Astrocyte (in vitro differentiated cells and primary cell): ENCODE results near the gene TMEM132C. TPM values are rescaled to one million over a fixed set of nuclear protein-coding genes. Genes with fewer than 3 reads are reported as not detected.

Source experiments
- DNase-seq: peaks from one replicate; pipeline ENCODE4 v3.0.0-alpha.2; 2010; ENCODE audit warnings: low read depth
- FAIRE-seq: peaks from 2 replicates; lab custom pipeline; 2011; peaks lifted over from hg19 to GRCh38; lab: Jason Lieb, UNC
- H2AFZ ChIP-seq: 2 replicates; pipeline ENCODE4 v1.6.0; 2012; ENCODE audit warnings: low read depth, low read length, inconsistent platforms
- H3K27ac ChIP-seq: 2 replicates; pipeline ENCODE4 v1.5.1; 2011; ENCODE audit warnings: low read depth, low read length, inconsistent platforms
- H3K27me3 ChIP-seq: 2 replicates; pipeline ENCODE4 v1.6.0; 2011; ENCODE audit warnings: low read length, inconsistent platforms; ENCODE audit not compliant: insufficient read depth
- H3K36me3 ChIP-seq: 2 replicates; pipeline ENCODE4 v1.5.1; 2011; ENCODE audit warnings: low read length, inconsistent platforms; ENCODE audit not compliant: insufficient read depth
- H3K4me1 ChIP-seq: 2 replicates; pipeline ENCODE4 v1.5.1; 2011; ENCODE audit warnings: low read length, inconsistent platforms; ENCODE audit not compliant: insufficient read depth
- H3K4me2 ChIP-seq: 2 replicates; pipeline ENCODE4 v1.6.0; 2012; ENCODE audit warnings: low read length, inconsistent platforms
- H3K4me3 ChIP-seq: 2 replicates; pipeline ENCODE4 v1.5.1; 2011; ENCODE audit warnings: low read depth, mild to moderate bottlenecking, low read length, inconsistent platforms; ENCODE audit not compliant: insufficient read depth
- H3K79me2 ChIP-seq: 2 replicates; pipeline ENCODE4 v1.6.0; 2012; ENCODE audit warnings: mild to moderate bottlenecking, low read length, inconsistent platforms; ENCODE audit not compliant: insufficient read depth
- H3K9ac ChIP-seq: 2 replicates; pipeline ENCODE4 v1.6.0; 2012; ENCODE audit warnings: mild to moderate bottlenecking, low read length, inconsistent platforms
- H3K9me3 ChIP-seq: 2 replicates; pipeline ENCODE4 v1.5.1; 2012; ENCODE audit warnings: low read depth, mild to moderate bottlenecking, low read length, inconsistent platforms; ENCODE audit not compliant: insufficient read depth
- H4K20me1 ChIP-seq: 2 replicates; pipeline ENCODE4 v1.6.0; 2012; ENCODE audit warnings: low read length, inconsistent platforms; ENCODE audit not compliant: insufficient read depth
- H3K27ac Mint-ChIP-seq: one replicate; pipeline ENCODE4 v1.8.0; 2021; ENCODE audit warnings: mild to moderate bottlenecking, mixed read lengths; ENCODE audit not compliant: unreplicated experiment
- H3K27me3 Mint-ChIP-seq: one replicate; pipeline ENCODE4 v1.8.0; 2021; ENCODE audit warnings: low read depth, mixed read lengths; ENCODE audit not compliant: unreplicated experiment
- H3K36me3 Mint-ChIP-seq: one replicate; pipeline ENCODE4 v1.8.0; 2021; ENCODE audit warnings: low read depth, mixed read lengths; ENCODE audit not compliant: unreplicated experiment
- H3K4me1 Mint-ChIP-seq: one replicate; pipeline ENCODE4 v1.8.0; 2021; ENCODE audit warnings: low read depth, mixed read lengths; ENCODE audit not compliant: unreplicated experiment
- H3K4me3 Mint-ChIP-seq: one replicate; pipeline ENCODE4 v1.8.0; 2021; ENCODE audit warnings: mild to moderate bottlenecking, moderate library complexity, mixed read lengths; ENCODE audit not compliant: unreplicated experiment
- H3K9me3 Mint-ChIP-seq: one replicate; pipeline ENCODE4 v1.8.0; 2021; ENCODE audit warnings: mild to moderate bottlenecking, mixed read lengths; ENCODE audit not compliant: unreplicated experiment
- EZH2 ChIP-seq: IDR thresholded peaks from 2 replicates; pipeline ENCODE4 v1.6.1; 2012; ENCODE audit warnings: mild to moderate bottlenecking, low read length, inconsistent platforms; ENCODE audit not compliant: insufficient read depth
- total RNA-seq: library from RNA; stranded (reverse); gene quantifications from 2 replicates; pipeline ENCODE4 v1.2.1, GENCODE V29; 2021
- TF ChIP-seq, protein P1 (sequence below): IDR thresholded peaks from 2 replicates; pipeline ENCODE4 v1.5.1; 2011; ENCODE audit warnings: low read depth, mild to moderate bottlenecking, inconsistent platforms, low read length, moderate library complexity; ENCODE audit not compliant: insufficient read depth

Gene TMEM132C
- total RNA-seq, 1 donor from 2014 or later = not detected

GRCh38 chr12:128519426-128519825, 252.5 kb downstream of the TMEM132C start:
- Histone ChIP-seq H3K27me3 (no peaks in the 10 kb centered on the region), H3K27ac (no peak overlapping the region), H3K79me2 (no peaks in the 10 kb centered on the region), H3K4me1 (no peaks in the 10 kb centered on the region), H4K20me1 (no peaks in the 10 kb centered on the region), H3K4me2 (no peak overlapping the region), H3K9ac (no peak overlapping the region), H3K4me3 (no peak overlapping the region), H3K36me3 (no peaks in the 10 kb centered on the region), H3K9me3 (peaks cover 14% of the 10 kb centered on the region), H2AFZ (no peak overlapping the region)
- peaks cover 14% of the 10 kb centered on the region for H3K9me3 Mint-ChIP-seq
- FAIRE-seq (no peak), DNase-seq (no peak)
- TF ChIP-seq, protein P1, sequence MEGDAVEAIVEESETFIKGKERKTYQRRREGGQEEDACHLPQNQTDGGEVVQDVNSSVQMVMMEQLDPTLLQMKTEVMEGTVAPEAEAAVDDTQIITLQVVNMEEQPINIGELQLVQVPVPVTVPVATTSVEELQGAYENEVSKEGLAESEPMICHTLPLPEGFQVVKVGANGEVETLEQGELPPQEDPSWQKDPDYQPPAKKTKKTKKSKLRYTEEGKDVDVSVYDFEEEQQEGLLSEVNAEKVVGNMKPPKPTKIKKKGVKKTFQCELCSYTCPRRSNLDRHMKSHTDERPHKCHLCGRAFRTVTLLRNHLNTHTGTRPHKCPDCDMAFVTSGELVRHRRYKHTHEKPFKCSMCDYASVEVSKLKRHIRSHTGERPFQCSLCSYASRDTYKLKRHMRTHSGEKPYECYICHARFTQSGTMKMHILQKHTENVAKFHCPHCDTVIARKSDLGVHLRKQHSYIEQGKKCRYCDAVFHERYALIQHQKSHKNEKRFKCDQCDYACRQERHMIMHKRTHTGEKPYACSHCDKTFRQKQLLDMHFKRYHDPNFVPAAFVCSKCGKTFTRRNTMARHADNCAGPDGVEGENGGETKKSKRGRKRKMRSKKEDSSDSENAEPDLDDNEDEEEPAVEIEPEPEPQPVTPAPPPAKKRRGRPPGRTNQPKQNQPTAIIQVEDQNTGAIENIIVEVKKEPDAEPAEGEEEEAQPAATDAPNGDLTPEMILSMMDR = no peak
- no peak for TF ChIP-seq EZH2
- H3K27ac Mint-ChIP-seq = no peak overlapping the region
- no peak overlapping the region for H3K4me3 Mint-ChIP-seq
- no peaks in the 10 kb centered on the region for H3K36me3 Mint-ChIP-seq
- H3K27me3 Mint-ChIP-seq = no peaks in the 10 kb centered on the region
- H3K4me1 Mint-ChIP-seq = no peaks in the 10 kb centered on the region

DNA sequence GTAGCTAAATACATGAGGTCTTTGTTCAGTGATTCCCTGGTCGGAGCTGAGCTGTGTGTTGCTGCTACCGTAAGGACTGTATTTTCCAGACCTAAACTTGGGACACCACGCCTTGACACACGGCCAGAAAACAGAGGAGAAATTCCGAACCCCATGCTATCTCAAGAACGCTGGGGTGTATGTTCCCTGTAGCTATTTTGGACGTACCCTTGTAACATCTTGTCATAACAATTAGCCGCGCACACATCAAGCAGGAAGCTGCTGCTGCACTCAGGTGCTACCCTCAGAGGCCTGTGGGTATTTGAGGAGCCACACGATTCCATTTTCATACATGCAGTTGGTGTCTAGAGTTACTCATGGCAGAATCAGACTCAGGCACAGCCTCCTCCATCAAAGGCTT, 255.0 kb downstream of the TMEM132C start:
- Histone ChIP-seq H3K4me2 (no peak overlapping the region), H3K27me3 (no peaks in the 10 kb centered on the region), H3K27ac (no peak overlapping the region), H3K79me2 (no peaks in the 10 kb centered on the region), H3K9me3 (peaks cover 9% of the 10 kb centered on the region), H3K9ac (no peak overlapping the region), H3K4me1 (no peaks in the 10 kb centered on the region), H4K20me1 (no peaks in the 10 kb centered on the region), H2AFZ (no peak overlapping the region), H3K4me3 (no peak overlapping the region), H3K36me3 (no peaks in the 10 kb centered on the region)
- H3K9me3 Mint-ChIP-seq = peaks cover 11% of the 10 kb centered on the region
- H3K27me3 Mint-ChIP-seq = no peaks in the 10 kb centered on the region
- H3K4me3 Mint-ChIP-seq = no peak overlapping the region
- H3K4me1 Mint-ChIP-seq = no peaks in the 10 kb centered on the region
- H3K27ac Mint-ChIP-seq = no peak overlapping the region
- FAIRE-seq (no peak), DNase-seq (no peak)
- no peaks in the 10 kb centered on the region for H3K36me3 Mint-ChIP-seq
- TF ChIP-seq EZH2 = no peak
- TF ChIP-seq, protein P1 = no peak

DNA sequence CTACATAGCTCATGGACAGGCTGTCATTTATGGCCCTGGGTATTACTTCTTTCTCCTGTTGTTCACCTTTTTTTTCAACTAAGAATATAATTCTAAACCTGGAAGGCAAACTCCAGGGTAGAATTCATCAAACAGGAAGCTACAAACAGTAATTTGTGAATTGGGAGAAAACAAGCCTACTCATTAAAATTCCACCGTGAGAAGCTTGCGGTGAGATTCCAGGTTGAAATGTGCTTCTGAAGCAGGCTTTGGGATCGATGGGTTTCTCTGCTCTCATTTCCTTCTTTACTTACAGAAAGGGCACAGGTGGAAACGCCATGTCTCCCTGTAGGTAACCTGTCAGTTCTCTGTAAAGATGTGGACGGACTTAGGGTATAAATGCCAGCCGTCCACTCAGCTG, 257.5 kb downstream of the TMEM132C start:
- H3K4me2 ChIP-seq = no peak overlapping the region
- no peak for DNase-seq
- H3K9me3 Mint-ChIP-seq = peaks cover 12% of the 10 kb centered on the region
- no peaks in the 10 kb centered on the region for H3K4me1 ChIP-seq
- H3K27ac Mint-ChIP-seq = no peak overlapping the region
- no peak overlapping the region for H3K4me3 ChIP-seq
- no peaks in the 10 kb centered on the region for H3K36me3 ChIP-seq
- no peak overlapping the region for H3K9ac ChIP-seq
- no peaks in the 10 kb centered on the region for H3K27me3 Mint-ChIP-seq
- no peak overlapping the region for H3K27ac ChIP-seq
- no peak overlapping the region for H3K4me3 Mint-ChIP-seq
- peaks cover 9% of the 10 kb centered on the region for H3K9me3 ChIP-seq
- no peaks in the 10 kb centered on the region for H3K79me2 ChIP-seq
- no peaks in the 10 kb centered on the region for H3K27me3 ChIP-seq
- no peak overlapping the region for H2AFZ ChIP-seq
- H4K20me1 ChIP-seq = no peaks in the 10 kb centered on the region
- TF ChIP-seq, protein P1 = no peak
- TF ChIP-seq EZH2 = no peak
- H3K4me1 Mint-ChIP-seq = no peaks in the 10 kb centered on the region
- FAIRE-seq = no peak
- H3K36me3 Mint-ChIP-seq = no peaks in the 10 kb centered on the region
